Liver (tissue), 3 donors: ENCODE results near the gene C3orf18.

Experiments
- CTCF ChIP-seq: fragments of 150-350 bp; IDR thresholded peaks from 2 replicates; pipeline ENCODE4 v1.5.1; 2017; ENCODE audit warnings: improper control_type of control experiment, low read depth, low read length; ENCODE audit not compliant: missing input control
- MAX ChIP-seq: IDR thresholded peaks from 2 replicates; pipeline ENCODE4 v1.6.1; 2016; ENCODE audit warnings: antibody characterized with exemption
- SP1 ChIP-seq: IDR thresholded peaks from 2 replicates; pipeline ENCODE4 v1.6.1; 2018; ENCODE audit warnings: antibody characterized with exemption, mild to moderate bottlenecking
- YY1 ChIP-seq: IDR thresholded peaks from 2 replicates; pipeline ENCODE4 v1.6.1; 2016; ENCODE audit warnings: antibody characterized with exemption, mild to moderate bottlenecking
- TF ChIP-seq, protein P1 (sequence below): IDR thresholded peaks from 2 replicates; pipeline ENCODE4 v1.6.1; 2016; ENCODE audit warnings: antibody characterized with exemption, mild to moderate bottlenecking
- donor health status: healthy.
- donor health status: healthy.

GRCh38 chr3:50510325-50510724 lies 57.2 kb downstream of the C3orf18 start:
- TF ChIP-seq MAX (no peak), CTCF (no peak), SP1 (no peak), YY1 (no peak)
- TF ChIP-seq, protein P1, sequence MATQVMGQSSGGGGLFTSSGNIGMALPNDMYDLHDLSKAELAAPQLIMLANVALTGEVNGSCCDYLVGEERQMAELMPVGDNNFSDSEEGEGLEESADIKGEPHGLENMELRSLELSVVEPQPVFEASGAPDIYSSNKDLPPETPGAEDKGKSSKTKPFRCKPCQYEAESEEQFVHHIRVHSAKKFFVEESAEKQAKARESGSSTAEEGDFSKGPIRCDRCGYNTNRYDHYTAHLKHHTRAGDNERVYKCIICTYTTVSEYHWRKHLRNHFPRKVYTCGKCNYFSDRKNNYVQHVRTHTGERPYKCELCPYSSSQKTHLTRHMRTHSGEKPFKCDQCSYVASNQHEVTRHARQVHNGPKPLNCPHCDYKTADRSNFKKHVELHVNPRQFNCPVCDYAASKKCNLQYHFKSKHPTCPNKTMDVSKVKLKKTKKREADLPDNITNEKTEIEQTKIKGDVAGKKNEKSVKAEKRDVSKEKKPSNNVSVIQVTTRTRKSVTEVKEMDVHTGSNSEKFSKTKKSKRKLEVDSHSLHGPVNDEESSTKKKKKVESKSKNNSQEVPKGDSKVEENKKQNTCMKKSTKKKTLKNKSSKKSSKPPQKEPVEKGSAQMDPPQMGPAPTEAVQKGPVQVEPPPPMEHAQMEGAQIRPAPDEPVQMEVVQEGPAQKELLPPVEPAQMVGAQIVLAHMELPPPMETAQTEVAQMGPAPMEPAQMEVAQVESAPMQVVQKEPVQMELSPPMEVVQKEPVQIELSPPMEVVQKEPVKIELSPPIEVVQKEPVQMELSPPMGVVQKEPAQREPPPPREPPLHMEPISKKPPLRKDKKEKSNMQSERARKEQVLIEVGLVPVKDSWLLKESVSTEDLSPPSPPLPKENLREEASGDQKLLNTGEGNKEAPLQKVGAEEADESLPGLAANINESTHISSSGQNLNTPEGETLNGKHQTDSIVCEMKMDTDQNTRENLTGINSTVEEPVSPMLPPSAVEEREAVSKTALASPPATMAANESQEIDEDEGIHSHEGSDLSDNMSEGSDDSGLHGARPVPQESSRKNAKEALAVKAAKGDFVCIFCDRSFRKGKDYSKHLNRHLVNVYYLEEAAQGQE = no peak
